ENCODE data around the gene DROSHA. TPM values are rescaled to one million over a fixed set of nuclear protein-coding genes. Genes with fewer than 3 reads are reported as not detected.

The DROSHA gene
- total RNA-seq: 10 to 100 TPM; 23.8 to 36.2 (median 31.5) TPM
- 10 to 100 TPM; 18.2 to 50.5 (median 22.5) TPM for polyA plus RNA-seq
- long read RNA-seq, donor 1, partial matches to known transcripts: 6 of 7 reads
- long read RNA-seq, donor 1, other reads (novel, unspliced or antisense): 1 of 7 reads
- long read RNA-seq, donor 2, partial matches to known transcripts: 10 of 16 reads
- long read RNA-seq, donor 2, other reads (novel, unspliced or antisense): 5 of 16 reads

GRCh38 chr5:31531888-31532547 is at the start of gene DROSHA, which contains the start of gene C5orf22:
Gene DROSHA, minus strand, starts transcription at chr5:31532093. Its CDS starts 3,034 bp downstream, at chr5:31529059.
Gene C5orf22, plus strand, starts transcription at chr5:31532301. Its CDS starts 92 bp downstream, at chr5:31532393.
- Histone ChIP-seq H3K27me3 (ENCODE audit: insufficient read depth in 3 of 3, low read length in 2 of 3) (no peaks in the 10 kb centered on the region), H3K9me3 (no peaks in the 10 kb centered on the region), H3K27ac (peak within 1 kb of the TSS; percentile 85), H3K36me3 (ENCODE audit: insufficient read depth in 1 of 2, low read depth in 1 of 2) (peaks cover 9 to 55% of the 10 kb centered on the region in 2 donors), H3K4me3 (peak within 1 kb of the TSS; percentile 92), H3K4me1 (peaks cover 19% of the 10 kb centered on the region)
- DNase-seq (peak; percentile 94 to 96), ATAC-seq (peak; percentile 99 to 100 (median 100))
- 1% methylated on average over 52 of the region's 52 CpGs for WGBS, 3 donors
- no peak for TF ChIP-seq CTCF (IDR thresholded peaks at IDR 0.05)
- intact Hi-C loops (cut with DNase I): no loop called here

- intact Hi-C loops (cut with DNase I): no loop called here
- Histone ChIP-seq H3K4me3 (no peak overlapping the region), H3K36me3 (ENCODE audit: insufficient read depth in 1 of 2, low read depth in 1 of 2) (no peaks in the 10 kb centered on the region), H3K9me3 (no peaks in the 10 kb centered on the region), H3K27ac (no peak overlapping the region), H3K4me1 (no peaks in the 10 kb centered on the region), H3K27me3 (ENCODE audit: insufficient read depth in 3 of 3, low read length in 2 of 3) (no peaks in the 10 kb centered on the region)
- 93 to 100% (median 95%) methylated on average over 2 of the region's 2 CpGs for WGBS, 3 donors
- TF ChIP-seq CTCF (IDR thresholded peaks at IDR 0.05): no peak
- no peak for ATAC-seq
- no peak for DNase-seq
Observed at GRCh38 chr5:31579558-31579957, 47.7 kb upstream of the DROSHA start.

- Histone ChIP-seq H3K27me3 (ENCODE audit: insufficient read depth in 3 of 3, low read length in 2 of 3) (no peaks in the 10 kb centered on the region), H3K9me3 (no peaks in the 10 kb centered on the region), H3K27ac (no peak overlapping the region), H3K4me3 (no peak overlapping the region), H3K4me1 (no peaks in the 10 kb centered on the region), H3K36me3 (ENCODE audit: insufficient read depth in 1 of 2, low read depth in 1 of 2) (no peaks in the 10 kb centered on the region)
- WGBS, 3 donors: 78 to 85% (median 80%) methylated on average over 3 of the region's 3 CpGs
- no peak for ATAC-seq
- intact Hi-C loops (cut with DNase I): no loop called here
- DNase-seq: no peak
- no peak for TF ChIP-seq CTCF (IDR thresholded peaks at IDR 0.05)
Observed at GRCh38 chr5:31577438-31577837, 45.5 kb upstream of the DROSHA start.

- 77 to 84% (median 83%) methylated on average over 4 of the region's 4 CpGs for WGBS, 3 donors
- TF ChIP-seq CTCF (IDR thresholded peaks at IDR 0.05): no peak
- Histone ChIP-seq H3K27me3 (ENCODE audit: insufficient read depth in 3 of 3, low read length in 2 of 3) (no peaks in the 10 kb centered on the region), H3K9me3 (no peaks in the 10 kb centered on the region), H3K36me3 (ENCODE audit: insufficient read depth in 1 of 2, low read depth in 1 of 2) (no peaks in the 10 kb centered on the region), H3K4me1 (no peaks in the 10 kb centered on the region), H3K27ac (no peak overlapping the region), H3K4me3 (no peak overlapping the region)
- intact Hi-C loops (cut with DNase I): no loop called here
- DNase-seq: no peak
- no peak for ATAC-seq
Observed at GRCh38 chr5:31574772-31575171, 42.9 kb upstream of the DROSHA start.
